HUES6 (cell line): Measurements from ENCODE around the gene MAML2.

Experiments used
- H3K27ac ChIP-seq: 2 replicates; pipeline ENCODE4 v1.7.0; 2013; ENCODE audit warnings: low read depth, mild to moderate bottlenecking, low read length, inconsistent platforms
- H3K27me3 ChIP-seq: 2 replicates; pipeline ENCODE4 v1.6.1; 2013; ENCODE audit warnings: low read length; ENCODE audit not compliant: control insufficient read depth, insufficient read depth
- H3K36me3 ChIP-seq: 2 replicates; pipeline ENCODE4 v1.6.1; 2013; ENCODE audit warnings: low read length; ENCODE audit not compliant: control insufficient read depth, insufficient read depth
- H3K4me1 ChIP-seq: 2 replicates; pipeline ENCODE4 v1.6.1; 2013; ENCODE audit warnings: low read length; ENCODE audit not compliant: control insufficient read depth, insufficient read depth
- H3K4me3 ChIP-seq: 2 replicates; pipeline ENCODE4 v1.5.1; 2013; ENCODE audit warnings: low read depth, low read length
- H3K9ac ChIP-seq: one replicate; pipeline ENCODE4 v1.6.1; 2013; ENCODE audit warnings: mild to moderate bottlenecking, low read length
- H3K9me3 ChIP-seq: 2 replicates; pipeline ENCODE4 v1.6.1; 2013; ENCODE audit warnings: low read depth, low read length; ENCODE audit not compliant: control insufficient read depth, insufficient read depth

MAML2 gene

GRCh38 chr11:96151501-96151900 lies 191.5 kb downstream of the MAML2 start:
- Histone ChIP-seq H3K27ac (no peak overlapping the region), H3K4me1 (peaks cover 37% of the 10 kb centered on the region), H3K4me3 (no peak overlapping the region), H3K27me3 (no peaks in the 10 kb centered on the region), H3K9me3 (no peaks in the 10 kb centered on the region), H3K36me3 (no peaks in the 10 kb centered on the region), H3K9ac (no peak overlapping the region)

GRCh38 chr11:96150609-96151008 lies 192.4 kb downstream of the MAML2 start:
- no peaks in the 10 kb centered on the region for H3K27me3 ChIP-seq
- no peak overlapping the region for H3K4me3 ChIP-seq
- H3K9me3 ChIP-seq: no peaks in the 10 kb centered on the region
- no peak overlapping the region for H3K27ac ChIP-seq
- no peaks in the 10 kb centered on the region for H3K36me3 ChIP-seq
- peaks cover 28% of the 10 kb centered on the region for H3K4me1 ChIP-seq
- no peak overlapping the region for H3K9ac ChIP-seq

GRCh38 chr11:96149743-96150555 lies 193.0 kb downstream of the MAML2 start:
- no peaks in the 10 kb centered on the region for H3K9me3 ChIP-seq
- H3K4me3 ChIP-seq: no peak overlapping the region
- no peaks in the 10 kb centered on the region for H3K27me3 ChIP-seq
- peaks cover 24% of the 10 kb centered on the region for H3K4me1 ChIP-seq
- no peak overlapping the region for H3K27ac ChIP-seq
- H3K9ac ChIP-seq: no peak overlapping the region
- H3K36me3 ChIP-seq: no peaks in the 10 kb centered on the region

GRCh38 chr11:96147906-96148486 lies 195.0 kb downstream of the MAML2 start:
- H3K9ac ChIP-seq: no peak overlapping the region
- no peaks in the 10 kb centered on the region for H3K27me3 ChIP-seq
- H3K9me3 ChIP-seq: no peaks in the 10 kb centered on the region
- H3K4me1 ChIP-seq: peaks cover 22% of the 10 kb centered on the region
- H3K4me3 ChIP-seq: no peak overlapping the region
- H3K36me3 ChIP-seq: no peaks in the 10 kb centered on the region
- H3K27ac ChIP-seq: no peak overlapping the region

GRCh38 chr11:96147186-96147585 lies 195.8 kb downstream of the MAML2 start:
- Histone ChIP-seq H3K27me3 (no peaks in the 10 kb centered on the region), H3K9ac (no peak overlapping the region), H3K9me3 (no peaks in the 10 kb centered on the region), H3K36me3 (no peaks in the 10 kb centered on the region), H3K27ac (no peak overlapping the region), H3K4me1 (peaks cover 22% of the 10 kb centered on the region), H3K4me3 (no peak overlapping the region)

GRCh38 chr11:96146765-96147164 lies 196.2 kb downstream of the MAML2 start:
- no peaks in the 10 kb centered on the region for H3K36me3 ChIP-seq
- no peaks in the 10 kb centered on the region for H3K9me3 ChIP-seq
- no peaks in the 10 kb centered on the region for H3K27me3 ChIP-seq
- no peak overlapping the region for H3K4me3 ChIP-seq
- H3K9ac ChIP-seq: no peak overlapping the region
- peaks cover 22% of the 10 kb centered on the region for H3K4me1 ChIP-seq
- H3K27ac ChIP-seq: no peak overlapping the region

- peaks cover 25% of the 10 kb centered on the region for H3K4me1 ChIP-seq
- H3K36me3 ChIP-seq: no peaks in the 10 kb centered on the region
- no peaks in the 10 kb centered on the region for H3K27me3 ChIP-seq
- H3K9me3 ChIP-seq: no peaks in the 10 kb centered on the region
- no peak overlapping the region for H3K4me3 ChIP-seq
- no peak overlapping the region for H3K9ac ChIP-seq
- H3K27ac ChIP-seq: no peak overlapping the region
Measured at GRCh38 chr11:96145163-96145585, 197.8 kb downstream of the MAML2 start.

GRCh38 chr11:96144553-96144952 lies 198.4 kb downstream of the MAML2 start:
- Histone ChIP-seq H3K27ac (no peak overlapping the region), H3K9me3 (no peaks in the 10 kb centered on the region), H3K9ac (no peak overlapping the region), H3K36me3 (no peaks in the 10 kb centered on the region), H3K4me3 (no peak overlapping the region), H3K27me3 (no peaks in the 10 kb centered on the region), H3K4me1 (peaks cover 25% of the 10 kb centered on the region)

GRCh38 chr11:96143041-96143521 lies 199.9 kb downstream of the MAML2 start:
- no peaks in the 10 kb centered on the region for H3K36me3 ChIP-seq
- H3K4me1 ChIP-seq: peaks cover 26% of the 10 kb centered on the region

GRCh38 chr11:96141626-96142025 lies 201.4 kb downstream of the MAML2 start:
- no peak overlapping the region for H3K4me3 ChIP-seq
- no peaks in the 10 kb centered on the region for H3K36me3 ChIP-seq
- H3K9me3 ChIP-seq: no peaks in the 10 kb centered on the region
- H3K9ac ChIP-seq: no peak overlapping the region
- H3K27me3 ChIP-seq: no peaks in the 10 kb centered on the region
- no peak overlapping the region for H3K27ac ChIP-seq
- H3K4me1 ChIP-seq: peaks cover 33% of the 10 kb centered on the region

More at GRCh38 chr11:96143041-96143521, 199.9 kb downstream of the MAML2 start:
- Histone ChIP-seq H3K27ac (no peak overlapping the region), H3K9me3 (no peaks in the 10 kb centered on the region), H3K9ac (no peak overlapping the region), H3K27me3 (no peaks in the 10 kb centered on the region), H3K4me3 (no peak overlapping the region)

- no peak overlapping the region for H3K4me3 ChIP-seq
- H3K36me3 ChIP-seq: no peaks in the 10 kb centered on the region
- H3K9ac ChIP-seq: no peak overlapping the region
- H3K27me3 ChIP-seq: no peaks in the 10 kb centered on the region
- no peaks in the 10 kb centered on the region for H3K9me3 ChIP-seq
- H3K27ac ChIP-seq: no peak overlapping the region
- H3K4me1 ChIP-seq: peaks cover 33% of the 10 kb centered on the region
Measured at GRCh38 chr11:96139691-96140090, 203.3 kb downstream of the MAML2 start.
